Activated CD4-positive, alpha-beta T cell treated with anti-CD3 and anti-CD28 coated beads for 36 hours (primary cell): Measurements from ENCODE around the gene MROH8. TPM values are rescaled to one million over a fixed set of nuclear protein-coding genes. Genes with fewer than 3 reads are reported as not detected.
"Not testable (repeated sequence)": the region's sequence is repeated elsewhere in the genome, so short reads cannot be mapped to it uniquely, and the experiment has no call there.

ENCODE experiments used
- ATAC-seq: fragments of 200-7000 bp; cut with Tn5 transposase; one replicate; pipeline ENCODE4 v1.10.0; 2021; ENCODE audit warnings: mild to moderate bottlenecking, moderate library complexity
- CTCF ChIA-PET: fragments of 350-600 bp; sonication (Branson Sonifier 250); formaldehyde crosslinking; loops from one replicate; lab custom pipeline; 2021; ENCODE audit warnings: antibody characterized with exemption; lab: Charles Lee
- POLR2A ChIA-PET: fragments of 350-600 bp; sonication (Branson Sonifier 250); formaldehyde crosslinking; loops from one replicate; lab custom pipeline; 2021; ENCODE audit warnings: antibody characterized with exemption, inconsistent platforms; lab: Charles Lee
- DNase-seq: peaks from one replicate; pipeline ENCODE4 v3.0.0-alpha.2; 2020
- H3K27ac Mint-ChIP-seq: one replicate; pipeline ENCODE4 v1.8.0; 2021; ENCODE audit warnings: mixed read lengths
- H3K27me3 Mint-ChIP-seq: one replicate; pipeline ENCODE4 v1.8.0; 2021; ENCODE audit warnings: mixed read lengths
- H3K36me3 Mint-ChIP-seq: one replicate; pipeline ENCODE4 v1.8.0; 2021; ENCODE audit warnings: low read depth, mixed read lengths
- H3K4me1 Mint-ChIP-seq: one replicate; pipeline ENCODE4 v1.8.0; 2021; ENCODE audit warnings: mixed read lengths
- H3K4me3 Mint-ChIP-seq: one replicate; pipeline ENCODE4 v1.8.0; 2021; ENCODE audit warnings: mild to moderate bottlenecking, moderate library complexity, mixed read lengths
- H3K9me3 Mint-ChIP-seq: one replicate; pipeline ENCODE4 v1.8.0; 2021; ENCODE audit warnings: low read depth, mixed read lengths
- intact Hi-C, 2 experiments: fragments of 100-400 bp; cut with DNase I in 1 of 2; cut with micrococcal nuclease in 1 of 2; formaldehyde crosslinking; loops; one replicate each; pipeline versions ENCODE4 v1.14.2 to v1.15.1; 2022 to 2024; cut with DNase I, micrococcal nuclease
- total RNA-seq, 2 experiments: library from RNA; stranded (reverse); gene quantifications; one replicate each; pipeline ENCODE4 v1.2.3, GENCODE V29; 2021

MROH8 gene
- total RNA-seq, 2 experiments from 2014 or later = 3.0 to 4.5 TPM

GRCh38 chr20:37154684-37155298, 24.6 kb downstream of the MROH8 start:
- POLR2A ChIA-PET = no interaction called here
- no peaks in the 10 kb centered on the region for H3K4me1 Mint-ChIP-seq
- ATAC-seq (no peak), DNase-seq (no peak)
- H3K36me3 Mint-ChIP-seq = no peaks in the 10 kb centered on the region
- CTCF ChIA-PET = interaction anchor here (0.8 kb wide), 1 partner anchor 40 kb away, joined by 3 read pairs; no protein-coding TSS in a partner anchor
- intact Hi-C loops = no loop called here
- no peaks in the 10 kb centered on the region for H3K27me3 Mint-ChIP-seq
- H3K4me3 Mint-ChIP-seq = no peak overlapping the region
- no peak overlapping the region for H3K27ac Mint-ChIP-seq
- H3K9me3 Mint-ChIP-seq = no peaks in the 10 kb centered on the region

GRCh38 chr20:37152284-37152683, 27.1 kb downstream of the MROH8 start:
- no peak for DNase-seq
- intact Hi-C loops = no loop called here
- POLR2A ChIA-PET = no interaction called here
- H3K36me3 Mint-ChIP-seq = no peaks in the 10 kb centered on the region
- no peaks in the 10 kb centered on the region for H3K27me3 Mint-ChIP-seq
- no peak overlapping the region for H3K27ac Mint-ChIP-seq
- no peaks in the 10 kb centered on the region for H3K4me1 Mint-ChIP-seq
- no peak overlapping the region for H3K4me3 Mint-ChIP-seq
- no peak for ATAC-seq
- CTCF ChIA-PET = no interaction called here
- no peaks in the 10 kb centered on the region for H3K9me3 Mint-ChIP-seq

GRCh38 chr20:37151529-37151928, 27.8 kb downstream of the MROH8 start:
- no peaks in the 10 kb centered on the region for H3K36me3 Mint-ChIP-seq
- no peak overlapping the region for H3K27ac Mint-ChIP-seq
- H3K4me3 Mint-ChIP-seq = no peak overlapping the region
- ChIA-PET POLR2A (no interaction called here), CTCF (no interaction called here)
- H3K27me3 Mint-ChIP-seq = no peaks in the 10 kb centered on the region
- ATAC-seq = no peak
- intact Hi-C loops = no loop called here
- H3K9me3 Mint-ChIP-seq = no peaks in the 10 kb centered on the region
- H3K4me1 Mint-ChIP-seq = no peaks in the 10 kb centered on the region
- no peak for DNase-seq

- H3K9me3 Mint-ChIP-seq, H3K36me3 Mint-ChIP-seq, DNase-seq, intact Hi-C loops, CTCF ChIA-PET, H3K27me3 Mint-ChIP-seq, H3K27ac Mint-ChIP-seq, H3K4me1 Mint-ChIP-seq, POLR2A ChIA-PET, H3K4me3 Mint-ChIP-seq, ATAC-seq: not testable (repeated sequence)
Observed at GRCh38 chr20:37150864-37151263, 28.5 kb downstream of the MROH8 start.

- H3K27me3 Mint-ChIP-seq = no peaks in the 10 kb centered on the region
- CTCF ChIA-PET = interaction anchor here (0.8 kb wide), 1 partner anchor 45 kb away, joined by 3 read pairs; no protein-coding TSS in a partner anchor
- H3K4me1 Mint-ChIP-seq = no peaks in the 10 kb centered on the region
- intact Hi-C loops = no loop called here
- H3K27ac Mint-ChIP-seq = no peak overlapping the region
- ATAC-seq (no peak), DNase-seq (no peak)
- H3K9me3 Mint-ChIP-seq = no peaks in the 10 kb centered on the region
- POLR2A ChIA-PET = no interaction called here
- H3K4me3 Mint-ChIP-seq = no peak overlapping the region
- no peaks in the 10 kb centered on the region for H3K36me3 Mint-ChIP-seq
Observed at GRCh38 chr20:37147250-37147649, 32.1 kb downstream of the MROH8 start.

GRCh38 chr20:37144856-37145404, 34.4 kb downstream of the MROH8 start:
- no peak for ATAC-seq
- H3K36me3 Mint-ChIP-seq = no peaks in the 10 kb centered on the region
- no peaks in the 10 kb centered on the region for H3K27me3 Mint-ChIP-seq
- ChIA-PET CTCF (interaction anchor here (0.7 to 1.0 kb wide), 2 partner anchors 11 to 1576 kb away, joined by 4 to 6 read pairs; no protein-coding TSS in a partner anchor), POLR2A (no interaction called here)
- no peaks in the 10 kb centered on the region for H3K9me3 Mint-ChIP-seq
- H3K4me1 Mint-ChIP-seq = no peaks in the 10 kb centered on the region
- H3K4me3 Mint-ChIP-seq = no peak overlapping the region
- no peak for DNase-seq
- no peak overlapping the region for H3K27ac Mint-ChIP-seq
- intact Hi-C loops = no loop called here

GRCh38 chr20:37142708-37143107, 36.6 kb downstream of the MROH8 start:
- no peak overlapping the region for H3K4me3 Mint-ChIP-seq
- ChIA-PET POLR2A (no interaction called here), CTCF (interaction anchor here (0.6 to 1.1 kb wide), 2 partner anchors 16 to 21 kb away, joined by 3 to 4 read pairs; no protein-coding TSS in a partner anchor)
- no peaks in the 10 kb centered on the region for H3K9me3 Mint-ChIP-seq
- ATAC-seq (no peak), DNase-seq (no peak)
- no peaks in the 10 kb centered on the region for H3K4me1 Mint-ChIP-seq
- intact Hi-C loops = no loop called here
- no peaks in the 10 kb centered on the region for H3K27me3 Mint-ChIP-seq
- H3K27ac Mint-ChIP-seq = no peak overlapping the region
- H3K36me3 Mint-ChIP-seq = no peaks in the 10 kb centered on the region

GRCh38 chr20:37137547-37137946, 41.8 kb downstream of the MROH8 start:
- Mint-ChIP-seq H3K27me3 (no peaks in the 10 kb centered on the region), H3K9me3 (no peaks in the 10 kb centered on the region), H3K27ac (no peak overlapping the region), H3K4me3 (no peak overlapping the region), H3K36me3 (no peaks in the 10 kb centered on the region), H3K4me1 (no peaks in the 10 kb centered on the region)
- ChIA-PET POLR2A (no interaction called here), CTCF (no interaction called here)
- ATAC-seq (no peak), DNase-seq (no peak)
- intact Hi-C loops = no loop called here

- Mint-ChIP-seq H3K36me3 (no peaks in the 10 kb centered on the region), H3K4me1 (no peaks in the 10 kb centered on the region), H3K4me3 (no peak overlapping the region), H3K27me3 (no peaks in the 10 kb centered on the region), H3K9me3 (no peaks in the 10 kb centered on the region), H3K27ac (no peak overlapping the region)
- ChIA-PET POLR2A (no interaction called here), CTCF (no interaction called here)
- intact Hi-C loops = no loop called here
- no peak for DNase-seq
- no peak for ATAC-seq
Observed at GRCh38 chr20:37133952-37134351, 45.4 kb downstream of the MROH8 start.

- H3K4me1 Mint-ChIP-seq = no peaks in the 10 kb centered on the region
- no peaks in the 10 kb centered on the region for H3K36me3 Mint-ChIP-seq
- ChIA-PET CTCF (interaction anchor here (0.7 kb wide), 1 partner anchor 478 kb away, joined by 3 read pairs; no protein-coding TSS in a partner anchor), POLR2A (no interaction called here)
- no peak overlapping the region for H3K4me3 Mint-ChIP-seq
- DNase-seq (no peak), ATAC-seq (no peak)
- no peak overlapping the region for H3K27ac Mint-ChIP-seq
- H3K27me3 Mint-ChIP-seq = no peaks in the 10 kb centered on the region
- intact Hi-C loops = no loop called here
- H3K9me3 Mint-ChIP-seq = no peaks in the 10 kb centered on the region
Observed at GRCh38 chr20:37131486-37131885, 47.9 kb downstream of the MROH8 start.

GRCh38 chr20:37128803-37129202, 50.5 kb downstream of the MROH8 start:
- POLR2A ChIA-PET = no interaction called here
- Mint-ChIP-seq H3K9me3 (no peaks in the 10 kb centered on the region), H3K27me3 (no peaks in the 10 kb centered on the region), H3K4me3 (no peak overlapping the region), H3K36me3 (no peaks in the 10 kb centered on the region), H3K27ac (no peak overlapping the region), H3K4me1 (no peaks in the 10 kb centered on the region)
- no peak for ATAC-seq
- intact Hi-C loops = no loop called here
- CTCF ChIA-PET = interaction anchor here (0.6 kb wide), 1 partner anchor 32 kb away, joined by 3 read pairs; no protein-coding TSS in a partner anchor
- no peak for DNase-seq

- H3K4me1 Mint-ChIP-seq, H3K36me3 Mint-ChIP-seq, ATAC-seq, H3K4me3 Mint-ChIP-seq, H3K9me3 Mint-ChIP-seq, POLR2A ChIA-PET, intact Hi-C loops, CTCF ChIA-PET, DNase-seq, H3K27ac Mint-ChIP-seq, H3K27me3 Mint-ChIP-seq: not testable (repeated sequence)
Observed at GRCh38 chr20:37126290-37126689, 53.1 kb downstream of the MROH8 start.
